Measurements from ENCODE around the gene SLCO2A1. TPM values are rescaled to one million over a fixed set of nuclear protein-coding genes. Genes with fewer than 3 reads are reported as not detected.

SLCO2A1 gene
- total RNA-seq, 1 donor from 2014 or later: 1.0 TPM

DNA sequence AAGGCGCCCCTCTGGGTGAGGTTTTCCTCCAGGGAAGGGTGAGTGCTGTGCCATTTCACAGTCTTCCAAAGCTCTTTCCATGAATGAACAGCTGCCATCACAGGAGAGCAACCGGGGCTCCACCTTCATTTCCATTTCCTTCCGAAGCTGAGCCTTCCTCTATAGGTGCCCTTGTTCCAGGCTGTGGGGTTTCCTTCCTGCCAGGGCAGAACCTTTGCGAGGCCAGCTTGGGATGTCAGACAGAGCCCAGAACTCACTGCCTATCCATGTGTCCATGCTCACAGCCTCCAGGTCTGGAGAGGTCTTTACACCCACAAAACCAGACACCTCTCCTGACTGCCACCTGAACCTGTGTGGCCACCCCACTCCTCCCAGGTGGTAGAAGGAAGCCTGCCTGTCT lies 49.2 kb downstream of the SLCO2A1 start:
- Mint-ChIP-seq H3K27me3 (ENCODE audit: low read depth) (no peaks in the 10 kb centered on the region), H3K36me3 (ENCODE audit: low read depth) (no peaks in the 10 kb centered on the region), H3K4me3 (ENCODE audit: unreplicated experiment) (no peak overlapping the region), H3K27ac (ENCODE audit: unreplicated experiment) (no peak overlapping the region), H3K9me3 (ENCODE audit: low read depth) (no peaks in the 10 kb centered on the region), H3K4me1 (ENCODE audit: low read depth) (no peaks in the 10 kb centered on the region)
- no peak for DNase-seq (ENCODE audit: low spot score)
- TF ChIP-seq CTCF (IDR thresholded peaks at IDR 0.05): no peak

GRCh38 chr3:133980035-133980434 lies 49.7 kb downstream of the SLCO2A1 start:
- no peak for DNase-seq (ENCODE audit: low spot score)
- H3K4me1 Mint-ChIP-seq (ENCODE audit: low read depth): no peaks in the 10 kb centered on the region
- H3K27me3 Mint-ChIP-seq (ENCODE audit: low read depth): peaks cover 1% of the 10 kb centered on the region
- no peak overlapping the region for H3K27ac Mint-ChIP-seq (ENCODE audit: unreplicated experiment)
- H3K9me3 Mint-ChIP-seq (ENCODE audit: low read depth): peaks cover 2% of the 10 kb centered on the region
- no peak for TF ChIP-seq CTCF (IDR thresholded peaks at IDR 0.05)
- H3K4me3 Mint-ChIP-seq (ENCODE audit: unreplicated experiment): no peak overlapping the region
- H3K36me3 Mint-ChIP-seq (ENCODE audit: low read depth): peaks cover 1% of the 10 kb centered on the region

GRCh38 chr3:133979553-133979952 lies 50.2 kb downstream of the SLCO2A1 start:
- H3K4me3 Mint-ChIP-seq (ENCODE audit: unreplicated experiment): no peak overlapping the region
- TF ChIP-seq CTCF (IDR thresholded peaks at IDR 0.05): no peak
- peaks cover 3% of the 10 kb centered on the region for H3K36me3 Mint-ChIP-seq (ENCODE audit: low read depth)
- DNase-seq (ENCODE audit: low spot score): no peak
- peaks cover 3% of the 10 kb centered on the region for H3K9me3 Mint-ChIP-seq (ENCODE audit: low read depth)
- H3K27me3 Mint-ChIP-seq (ENCODE audit: low read depth): peaks cover 3% of the 10 kb centered on the region
- H3K27ac Mint-ChIP-seq (ENCODE audit: unreplicated experiment): no peak overlapping the region
- no peaks in the 10 kb centered on the region for H3K4me1 Mint-ChIP-seq (ENCODE audit: low read depth)

- Mint-ChIP-seq H3K27me3 (ENCODE audit: low read depth) (peaks cover 6% of the 10 kb centered on the region), H3K27ac (ENCODE audit: unreplicated experiment) (no peak overlapping the region), H3K4me3 (ENCODE audit: unreplicated experiment) (no peak overlapping the region), H3K4me1 (ENCODE audit: low read depth) (no peaks in the 10 kb centered on the region), H3K36me3 (ENCODE audit: low read depth) (peaks cover 3% of the 10 kb centered on the region), H3K9me3 (ENCODE audit: low read depth) (peaks cover 3% of the 10 kb centered on the region)
- no peak for DNase-seq (ENCODE audit: low spot score)
- no peak for TF ChIP-seq CTCF (IDR thresholded peaks at IDR 0.05)
Observed at GRCh38 chr3:133977568-133977967, 52.2 kb downstream of the SLCO2A1 start.

DNA sequence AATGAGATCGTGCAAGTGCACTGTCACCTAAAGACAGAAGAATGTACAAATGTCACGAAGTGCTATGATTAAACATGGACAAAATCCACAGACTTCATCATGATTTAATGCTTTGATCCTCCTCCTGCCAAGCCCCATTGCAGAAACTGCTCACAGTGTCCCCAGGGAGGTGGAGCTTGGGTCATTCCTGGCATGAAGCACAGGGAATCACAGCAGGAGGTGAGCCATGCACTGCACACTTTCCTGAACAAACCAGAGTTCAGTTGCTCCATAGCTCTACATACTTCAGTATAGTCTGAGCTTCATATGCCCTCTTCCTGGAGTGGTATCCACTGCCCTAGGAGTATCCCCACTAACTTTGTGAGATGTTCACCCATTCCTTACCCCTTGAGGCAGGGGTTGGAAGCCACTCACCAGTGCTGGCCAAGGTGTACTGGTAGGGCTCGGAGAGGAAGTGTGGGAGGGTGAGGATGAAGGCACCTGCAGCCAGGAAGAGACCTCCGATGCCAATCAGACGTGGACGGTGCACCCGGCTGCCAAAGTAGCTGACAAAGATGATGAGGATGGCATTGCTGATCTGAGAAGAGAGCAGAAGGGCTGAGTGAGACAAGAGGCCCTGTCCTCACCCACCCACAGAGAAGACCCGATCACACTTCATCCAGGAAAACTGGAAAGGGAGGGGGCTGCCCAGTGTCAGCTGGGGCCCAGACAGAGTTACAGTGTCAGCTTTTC lies 56.3 kb downstream of the SLCO2A1 start:
- DNase-seq (ENCODE audit: low spot score): peak; percentile 57
- H3K36me3 Mint-ChIP-seq (ENCODE audit: low read depth): peaks cover 6% of the 10 kb centered on the region
- H3K27me3 Mint-ChIP-seq (ENCODE audit: low read depth): peaks cover 6% of the 10 kb centered on the region
- H3K27ac Mint-ChIP-seq (ENCODE audit: unreplicated experiment): no peak overlapping the region
- no peak overlapping the region for H3K4me3 Mint-ChIP-seq (ENCODE audit: unreplicated experiment)
- no peak for TF ChIP-seq CTCF (IDR thresholded peaks at IDR 0.05)
- no peaks in the 10 kb centered on the region for H3K4me1 Mint-ChIP-seq (ENCODE audit: low read depth)
- peaks cover 8% of the 10 kb centered on the region for H3K9me3 Mint-ChIP-seq (ENCODE audit: low read depth)
